Colonic mucosa (tissue), 4 donors: ENCODE data around the gene NCF2. TPM values are rescaled to one million over a fixed set of nuclear protein-coding genes. Genes with fewer than 3 reads are reported as not detected.

Experiments used
- DNase-seq: peaks from one replicate; pipeline ENCODE4 v3.0.0-alpha.2; 2020
- H3K27ac ChIP-seq: fragments of 200-600 bp; one replicate; pipeline ENCODE4 v1.8.0; 2021
- H3K27me3 ChIP-seq: fragments of 200-600 bp; one replicate; pipeline ENCODE4 v1.8.0; 2021
- H3K36me3 ChIP-seq: fragments of 200-600 bp; one replicate; pipeline ENCODE4 v1.8.0; 2021
- H3K4me1 ChIP-seq: fragments of 200-600 bp; one replicate; pipeline ENCODE4 v1.8.0; 2021; ENCODE audit warnings: mild to moderate bottlenecking
- H3K4me3 ChIP-seq: fragments of 200-600 bp; one replicate; pipeline ENCODE4 v1.8.0; 2021
- H3K9ac ChIP-seq, 2 donors: one replicate each; pipeline ENCODE4 v1.7.0; 2013; ENCODE audit warnings: control low read depth in 2 of 2, low read depth in 2 of 2, low read length in 2 of 2
- H3K9me3 ChIP-seq: fragments of 200-600 bp; one replicate; pipeline ENCODE4 v1.8.0; 2021
- CTCF ChIP-seq: fragments of 200-600 bp; IDR thresholded peaks from one replicate; pipeline ENCODE4 v1.8.0; 2022; ENCODE audit warnings: antibody characterized with exemption, mild to moderate bottlenecking
- intact Hi-C: fragments of 100-400 bp; cut with DNase I; formaldehyde crosslinking; loops from one replicate; pipeline ENCODE4 v1.14.1; 2022
- total RNA-seq, 2 donors: library from RNA; stranded (reverse); fragmentation: NEBNext Ultra II Directional in 1 of 2; extraction: Animal tissue kit (Norgen Biotek cat#: 25700) in 1 of 2; gene quantifications; one replicate each; pipeline ENCODE4 v1.2.1, GENCODE V29; 2021
- donor health status: healthy.
- donor health status: DM: no; HTN: no; CAD: no.
- donor health status: DM: no; HTN: no; CAD: no.

NCF2 gene
- total RNA-seq, 2 donors from 2014 or later, result 2.5 to 9.1 TPM

GRCh38 chr1:183602510-183602909, 12.3 kb upstream of the NCF2 start:
- no peak for TF ChIP-seq CTCF
- Histone ChIP-seq H3K27me3 (no peaks in the 10 kb centered on the region), H3K9me3 (no peaks in the 10 kb centered on the region), H3K4me3 (no peak overlapping the region), H3K9ac (no peak overlapping the region), H3K36me3 (no peaks in the 10 kb centered on the region), H3K27ac (peak overlapping the region; percentile 42), H3K4me1 (no peaks in the 10 kb centered on the region)
- intact Hi-C loops, result no loop called here
- DNase-seq, result no peak

GRCh38 chr1:183600634-183601033, 10.4 kb upstream of the NCF2 start:
- intact Hi-C loops, result no loop called here
- no peak overlapping the region for H3K9ac ChIP-seq
- H3K4me3 ChIP-seq, result no peak overlapping the region
- H3K4me1 ChIP-seq, result no peaks in the 10 kb centered on the region
- no peaks in the 10 kb centered on the region for H3K9me3 ChIP-seq
- no peak for TF ChIP-seq CTCF
- DNase-seq, result no peak
- no peaks in the 10 kb centered on the region for H3K36me3 ChIP-seq
- H3K27me3 ChIP-seq, result no peaks in the 10 kb centered on the region
- no peak overlapping the region for H3K27ac ChIP-seq

GRCh38 chr1:183600136-183600535, 9.9 kb upstream of the NCF2 start:
- no peak for DNase-seq
- no peak overlapping the region for H3K4me3 ChIP-seq
- intact Hi-C loops, result no loop called here
- H3K9me3 ChIP-seq, result no peaks in the 10 kb centered on the region
- no peaks in the 10 kb centered on the region for H3K4me1 ChIP-seq
- TF ChIP-seq CTCF, result no peak
- no peak overlapping the region for H3K27ac ChIP-seq
- H3K36me3 ChIP-seq, result no peaks in the 10 kb centered on the region
- H3K9ac ChIP-seq, result no peak overlapping the region
- no peaks in the 10 kb centered on the region for H3K27me3 ChIP-seq

- Histone ChIP-seq H3K27me3 (no peaks in the 10 kb centered on the region), H3K9ac (no peak overlapping the region), H3K36me3 (no peaks in the 10 kb centered on the region), H3K4me1 (no peaks in the 10 kb centered on the region), H3K4me3 (no peak overlapping the region), H3K9me3 (no peaks in the 10 kb centered on the region), H3K27ac (peak overlapping the region; percentile 15)
- intact Hi-C loops, result no loop called here
- DNase-seq, result no peak
- TF ChIP-seq CTCF, result no peak
Observed at GRCh38 chr1:183598386-183598785, 8.1 kb upstream of the NCF2 start.

GRCh38 chr1:183597656-183598347, 7.5 kb upstream of the NCF2 start:
- intact Hi-C loops, result no loop called here
- no peaks in the 10 kb centered on the region for H3K36me3 ChIP-seq
- H3K27me3 ChIP-seq, result no peaks in the 10 kb centered on the region
- peak overlapping the region; percentile 15 for H3K27ac ChIP-seq
- no peak overlapping the region for H3K4me3 ChIP-seq
- H3K4me1 ChIP-seq, result no peaks in the 10 kb centered on the region
- no peak overlapping the region for H3K9ac ChIP-seq
- DNase-seq, result no peak
- no peaks in the 10 kb centered on the region for H3K9me3 ChIP-seq
- no peak for TF ChIP-seq CTCF
